KBM-7 (cell line): ENCODE results near the gene CCNQ.

Experiments
- DNase-seq: peaks from one replicate; pipeline ENCODE4 v3.0.0-alpha.2; 2015
- in situ Hi-C: fragments of 300-500 bp; cut with MboI; formaldehyde crosslinking; loops from 2 replicates; pipeline ENCODE4 v1.14.3; 2020; ENCODE audit warnings: low sequenced_read_pairs, low pct_unique_long_range_greater_than_20kb, mixed read lengths

The CCNQ gene

GRCh38 chrX:153602601-153603000, 3.7 kb upstream of the CCNQ start:
- in situ Hi-C loops, result no loop called here
- no peak for DNase-seq

DNA sequence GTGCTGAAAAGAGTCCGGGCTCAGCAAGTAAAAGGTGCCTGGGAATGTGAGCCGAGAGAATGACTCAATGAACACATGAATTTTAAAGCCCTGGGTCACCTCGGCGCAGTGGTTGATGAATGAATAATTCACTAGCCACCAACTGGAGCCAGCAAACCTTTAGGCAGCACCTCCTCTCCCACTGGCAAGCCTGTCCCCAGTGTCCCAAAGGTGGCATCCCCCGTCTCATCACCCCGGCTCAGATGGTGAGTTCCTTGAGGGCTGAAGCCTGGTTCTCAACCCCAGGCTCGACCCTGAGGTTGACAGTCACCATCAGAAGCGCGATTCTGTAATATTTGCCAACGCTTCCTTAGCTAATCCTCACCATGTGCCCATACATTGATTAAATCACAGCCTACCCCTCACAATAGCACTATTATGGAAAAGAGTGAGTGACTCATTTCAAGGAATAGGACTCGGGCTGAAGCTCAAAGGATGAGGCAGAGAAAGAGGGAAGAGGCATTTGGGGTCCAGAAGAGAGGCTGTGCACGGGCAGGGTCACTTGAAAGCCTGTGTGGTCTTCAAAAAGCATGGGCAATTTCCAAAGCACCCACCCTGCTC, 2.7 kb upstream of the CCNQ start:
- in situ Hi-C loops, result no loop called here

GRCh38 chrX:153600921-153601320, 2.0 kb upstream of the CCNQ start:
- DNase-seq, result no peak
- in situ Hi-C loops, result no loop called here

More for the DNA sequence above, 2.7 kb upstream of the CCNQ start:
- no peak for DNase-seq

GRCh38 chrX:153600032-153600373, 1.1 kb upstream of the CCNQ start:
- DNase-seq, result peak; percentile 37
- in situ Hi-C loops, result no loop called here

DNA sequence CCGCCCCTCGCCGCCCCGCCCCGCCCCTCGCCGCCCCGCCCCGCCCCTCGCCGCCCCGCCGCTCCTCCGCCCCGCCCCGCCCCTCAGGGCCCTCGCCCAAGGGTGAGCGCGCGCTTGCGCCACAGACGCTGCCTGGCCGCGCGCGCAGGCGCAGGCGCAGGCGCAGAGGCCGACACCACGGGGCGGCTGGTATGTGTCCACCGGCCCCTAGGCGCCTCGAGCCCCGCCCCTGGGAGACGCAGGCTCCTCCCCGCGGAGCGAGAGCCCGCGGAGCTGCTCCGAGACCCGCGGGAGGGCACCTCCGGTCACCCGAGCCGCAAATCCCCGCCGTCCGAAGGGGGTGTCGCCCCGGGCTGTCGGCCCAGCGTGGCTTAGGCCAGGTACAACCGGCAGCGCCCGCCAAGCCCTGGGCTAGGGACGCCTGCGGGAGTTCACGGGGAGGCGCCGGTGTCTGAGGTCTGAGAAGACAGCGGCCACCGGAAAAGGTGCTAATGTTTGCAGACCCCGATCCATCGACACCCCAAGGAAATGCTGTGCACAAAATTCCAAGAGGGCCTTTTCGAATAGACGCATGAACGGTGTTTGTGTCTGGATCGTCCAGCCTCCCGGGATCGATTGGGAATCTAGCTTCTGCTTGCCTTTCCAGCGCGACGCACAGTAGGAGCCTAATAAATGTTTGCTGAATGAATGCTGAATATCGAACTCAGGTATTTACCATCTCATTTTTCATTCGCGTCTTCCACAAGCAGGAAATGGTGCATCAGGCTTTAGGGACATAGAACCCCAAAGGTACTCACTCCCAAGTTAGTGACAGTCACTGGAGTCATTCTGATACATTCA, 473 bp upstream of the CCNQ start:
- peak; percentile 91 for DNase-seq
- in situ Hi-C loops, result no loop called here

- in situ Hi-C loops, result no loop called here
- peak; percentile 11 for DNase-seq
Observed at GRCh38 chrX:153596981-153597750, 1.8 kb downstream of the CCNQ start.

- in situ Hi-C loops, result no loop called here
- no peak for DNase-seq
Observed at GRCh38 chrX:153595859-153596857, 2.8 kb downstream of the CCNQ start.

DNA sequence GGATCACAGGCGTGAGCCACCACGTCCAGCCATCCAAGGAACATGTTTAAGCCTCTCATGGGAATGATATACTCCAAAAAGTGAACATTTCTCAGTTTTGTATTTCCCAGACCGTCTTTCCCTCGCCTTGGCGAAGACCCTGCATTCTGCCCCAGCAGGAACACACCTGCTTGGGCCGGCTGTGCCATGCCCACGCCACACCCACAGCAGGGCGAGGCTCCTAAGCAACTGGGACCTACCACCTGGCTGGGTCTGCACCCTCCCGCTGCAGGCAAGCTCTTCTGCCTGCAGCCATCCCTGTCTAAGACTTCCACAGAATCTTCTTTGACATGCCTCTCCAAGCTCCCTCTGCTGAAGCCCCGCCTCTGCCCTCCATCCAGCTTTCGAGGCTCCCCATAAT, 3.6 kb downstream of the CCNQ start:
- no peak for DNase-seq

GRCh38 chrX:153593811-153594500, 5.0 kb downstream of the CCNQ start:
- DNase-seq, result no peak
- in situ Hi-C loops, result no loop called here

More for the DNA sequence above, 3.6 kb downstream of the CCNQ start:
- in situ Hi-C loops, result no loop called here

DNA sequence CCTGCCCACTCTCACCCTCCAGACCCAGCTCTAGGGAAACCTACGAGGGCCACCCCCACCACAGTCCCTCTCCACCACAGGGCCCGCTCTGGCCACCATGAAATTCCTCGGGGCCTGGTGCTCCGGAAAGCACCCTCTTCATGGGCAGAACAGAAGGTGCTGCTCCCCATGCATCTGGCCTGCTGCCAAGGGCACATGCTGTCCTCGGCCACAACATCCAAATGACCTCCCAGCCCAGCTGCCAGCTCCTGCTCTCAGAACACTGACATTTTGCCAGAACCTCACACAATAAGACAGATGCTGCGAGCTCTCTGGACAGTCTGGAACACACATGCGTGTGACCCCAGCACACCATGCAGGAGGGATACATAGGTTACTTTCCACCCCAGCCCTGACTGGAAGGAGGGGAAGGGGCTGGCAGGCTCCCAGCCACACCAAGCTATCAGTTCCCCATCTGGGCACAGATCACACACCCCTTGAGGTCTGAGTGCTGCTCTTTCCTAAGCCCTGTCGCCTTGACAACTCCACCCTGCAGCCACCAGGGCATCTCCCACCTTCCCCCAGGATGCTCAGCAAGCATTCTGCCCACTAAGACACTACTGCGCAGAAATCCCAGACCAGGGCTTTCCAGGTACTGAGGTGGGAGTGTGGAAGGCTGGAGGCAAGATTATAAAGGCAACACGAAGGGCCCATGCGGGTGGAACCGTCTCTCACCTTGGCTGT, 5.8 kb downstream of the CCNQ start:
- in situ Hi-C loops, result no loop called here
- no peak for DNase-seq

- in situ Hi-C loops, result no loop called here
Observed at GRCh38 chrX:153592091-153592833, 6.7 kb downstream of the CCNQ start.

DNA sequence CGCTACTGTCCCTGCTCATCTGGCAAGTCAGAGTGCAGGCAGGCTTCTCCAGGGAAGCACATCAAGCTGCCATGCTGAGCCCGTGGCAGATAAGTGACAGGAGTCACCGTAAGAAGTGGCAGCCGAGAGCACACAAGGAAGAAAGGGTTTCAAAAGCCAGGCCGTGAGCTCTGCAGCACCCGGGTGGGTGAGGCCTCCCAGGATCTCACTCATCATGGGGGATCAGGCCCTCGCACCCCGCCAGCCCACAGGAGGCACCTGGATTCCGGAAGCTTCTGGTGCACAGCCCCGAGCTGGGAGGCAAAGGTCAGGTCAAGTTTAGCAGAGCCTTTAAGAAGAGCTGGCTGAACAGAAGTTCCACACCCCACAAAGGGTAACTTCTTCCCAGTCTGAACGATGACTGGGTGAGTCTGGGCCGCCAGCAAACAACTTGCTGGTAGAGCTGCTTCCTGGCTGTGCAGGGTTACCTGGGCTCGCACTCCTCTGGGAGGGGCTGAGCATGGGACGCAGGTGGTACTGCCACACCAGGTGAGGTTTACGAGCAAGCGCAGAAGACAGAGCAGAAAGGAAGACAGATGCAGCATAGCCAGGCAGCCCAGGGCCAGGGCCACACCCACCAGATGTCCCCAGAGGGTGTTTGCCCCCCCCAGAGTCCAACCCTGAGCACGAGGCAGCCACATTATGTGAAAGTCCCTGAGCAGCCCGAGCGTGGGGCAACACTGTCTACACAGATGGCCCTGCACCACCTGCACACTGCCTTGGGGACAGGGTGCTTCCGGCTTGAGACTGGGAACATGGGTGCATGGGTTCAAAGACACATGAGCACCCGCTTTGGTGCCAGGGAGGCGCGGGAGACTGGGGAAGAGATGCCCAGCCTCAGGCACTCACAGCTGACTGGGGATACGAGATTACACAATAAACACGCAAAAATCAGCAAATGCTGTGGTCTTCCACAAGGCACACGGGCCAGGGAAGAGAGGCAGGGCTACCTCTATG, 7.7 kb downstream of the CCNQ start:
- in situ Hi-C loops, result no loop called here
- DNase-seq, result no peak

More at GRCh38 chrX:153592091-153592833, 6.7 kb downstream of the CCNQ start:
- no peak for DNase-seq

- no peak for DNase-seq
- in situ Hi-C loops, result no loop called here
Observed at GRCh38 chrX:153588782-153589446, 10.0 kb downstream of the CCNQ start.

- in situ Hi-C loops, result no loop called here
- DNase-seq, result no peak
Observed at GRCh38 chrX:153588021-153588781, 10.7 kb downstream of the CCNQ start.

DNA sequence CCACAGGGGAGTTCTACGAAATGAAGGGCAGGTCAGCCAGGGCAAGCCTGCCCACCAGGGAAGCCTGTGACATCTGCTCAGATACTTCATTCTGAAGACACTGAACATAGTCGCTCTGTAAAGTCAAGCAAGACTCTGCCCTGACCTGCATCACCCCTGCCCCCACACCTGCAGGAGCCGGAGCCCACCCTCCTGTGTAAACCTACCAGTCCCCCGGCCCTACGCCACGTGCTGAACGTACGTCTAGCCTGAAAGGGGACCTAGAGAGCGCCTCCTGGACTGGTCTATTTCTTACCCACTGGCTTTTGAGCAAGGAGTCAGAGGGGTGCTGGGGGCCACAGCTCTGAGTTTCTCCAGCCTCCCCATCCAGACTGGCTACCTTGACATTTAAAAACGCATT, 11.6 kb downstream of the CCNQ start:
- DNase-seq, result no peak
- in situ Hi-C loops, result no loop called here
